Measurements from ENCODE around the gene KDM6A.
"Not testable (repeated sequence)": the region's sequence is repeated elsewhere in the genome, so short reads cannot be mapped to it uniquely, and the experiment has no call there.

The KDM6A gene

GRCh38 chrX:44872821-44873414 lies at the start of gene KDM6A:
KDM6A (plus strand) TSS chrX:44873188; CDS start chrX:44873552, 364 bp downstream.
- H3K36me3 ChIP-seq (ENCODE audit: insufficient read depth, low read length), result no peaks in the 10 kb centered on the region
- peak within 1 kb of the TSS; percentile 86 for H3K9ac ChIP-seq (ENCODE audit: low read length)
- peak within 1 kb of the TSS; percentile 98 for H3K27ac ChIP-seq (ENCODE audit: low read depth, low read length)
- peaks cover 24% of the 10 kb centered on the region for H3K4me1 ChIP-seq (ENCODE audit: insufficient read depth, low read length)
- H3K27me3 ChIP-seq (ENCODE audit: control insufficient read depth in 1 of 2, insufficient read depth in 2 of 2, low read length in 2 of 2), result no peaks in the 10 kb centered on the region
- H3K4me3 ChIP-seq (ENCODE audit: low read depth in 1 of 2, low read length in 2 of 2), result peak within 1 kb of the TSS; percentile 90 to 98
- H3K9me3 ChIP-seq (ENCODE audit: low read length), result no peaks in the 10 kb centered on the region

GRCh38 chrX:44823193-44823592 lies 49.8 kb upstream of the KDM6A start:
- H3K27ac ChIP-seq (ENCODE audit: low read depth, low read length); H3K4me3 ChIP-seq (ENCODE audit: low read depth in 1 of 2, low read length in 2 of 2); H3K4me1 ChIP-seq (ENCODE audit: insufficient read depth, low read length); H3K27me3 ChIP-seq (ENCODE audit: control insufficient read depth in 1 of 2, insufficient read depth in 2 of 2, low read length in 2 of 2); H3K9ac ChIP-seq (ENCODE audit: low read length); H3K9me3 ChIP-seq (ENCODE audit: low read length); H3K36me3 ChIP-seq (ENCODE audit: insufficient read depth, low read length): not testable (repeated sequence)

GRCh38 chrX:44828008-44828605 lies 44.9 kb upstream of the KDM6A start:
- Histone ChIP-seq H3K4me1 (ENCODE audit: insufficient read depth, low read length) (no peaks in the 10 kb centered on the region), H3K36me3 (ENCODE audit: insufficient read depth, low read length) (no peaks in the 10 kb centered on the region), H3K27ac (ENCODE audit: low read depth, low read length) (no peak overlapping the region), H3K27me3 (ENCODE audit: control insufficient read depth in 1 of 2, insufficient read depth in 2 of 2, low read length in 2 of 2) (no peaks in the 10 kb centered on the region), H3K9ac (ENCODE audit: low read length) (no peak overlapping the region), H3K9me3 (ENCODE audit: low read length) (no peaks in the 10 kb centered on the region), H3K4me3 (ENCODE audit: low read depth in 1 of 2, low read length in 2 of 2) (no peak overlapping the region)

GRCh38 chrX:44829832-44830231 lies 43.2 kb upstream of the KDM6A start:
- H3K36me3 ChIP-seq (ENCODE audit: insufficient read depth, low read length), result no peaks in the 10 kb centered on the region
- no peak overlapping the region for H3K4me3 ChIP-seq (ENCODE audit: low read depth in 1 of 2, low read length in 2 of 2)
- no peak overlapping the region for H3K27ac ChIP-seq (ENCODE audit: low read depth, low read length)
- no peaks in the 10 kb centered on the region for H3K4me1 ChIP-seq (ENCODE audit: insufficient read depth, low read length)
- H3K27me3 ChIP-seq (ENCODE audit: control insufficient read depth in 1 of 2, insufficient read depth in 2 of 2, low read length in 2 of 2), result no peaks in the 10 kb centered on the region
- H3K9ac ChIP-seq (ENCODE audit: low read length), result no peak overlapping the region
- H3K9me3 ChIP-seq (ENCODE audit: low read length), result no peaks in the 10 kb centered on the region

GRCh38 chrX:44842550-44843317 lies 30.3 kb upstream of the KDM6A start:
- Histone ChIP-seq H3K4me1 (ENCODE audit: insufficient read depth, low read length) (no peaks in the 10 kb centered on the region), H3K36me3 (ENCODE audit: insufficient read depth, low read length) (no peaks in the 10 kb centered on the region), H3K27ac (ENCODE audit: low read depth, low read length) (no peak overlapping the region), H3K27me3 (ENCODE audit: control insufficient read depth in 1 of 2, insufficient read depth in 2 of 2, low read length in 2 of 2) (no peaks in the 10 kb centered on the region), H3K9ac (ENCODE audit: low read length) (no peak overlapping the region), H3K4me3 (ENCODE audit: low read depth in 1 of 2, low read length in 2 of 2) (no peak overlapping the region), H3K9me3 (ENCODE audit: low read length) (no peaks in the 10 kb centered on the region)

GRCh38 chrX:44843318-44843702 lies 29.7 kb upstream of the KDM6A start:
- H3K27me3 ChIP-seq (ENCODE audit: control insufficient read depth in 1 of 2, insufficient read depth in 2 of 2, low read length in 2 of 2), result no peaks in the 10 kb centered on the region
- no peaks in the 10 kb centered on the region for H3K9me3 ChIP-seq (ENCODE audit: low read length)
- no peak overlapping the region for H3K9ac ChIP-seq (ENCODE audit: low read length)
- no peak overlapping the region for H3K4me3 ChIP-seq (ENCODE audit: low read depth in 1 of 2, low read length in 2 of 2)
- no peaks in the 10 kb centered on the region for H3K36me3 ChIP-seq (ENCODE audit: insufficient read depth, low read length)
- H3K27ac ChIP-seq (ENCODE audit: low read depth, low read length), result no peak overlapping the region
- no peaks in the 10 kb centered on the region for H3K4me1 ChIP-seq (ENCODE audit: insufficient read depth, low read length)

GRCh38 chrX:44843753-44844152 lies 29.2 kb upstream of the KDM6A start, which contains the start of gene DUSP21:
DUSP21 (plus strand) TSS chrX:44844021; CDS start chrX:44844133, 112 bp downstream.
- no peaks in the 10 kb centered on the region for H3K4me1 ChIP-seq (ENCODE audit: insufficient read depth, low read length)
- no peaks in the 10 kb centered on the region for H3K27me3 ChIP-seq (ENCODE audit: control insufficient read depth in 1 of 2, insufficient read depth in 2 of 2, low read length in 2 of 2)
- H3K9ac ChIP-seq (ENCODE audit: low read length), result no peak within 1 kb of the TSS
- no peaks in the 10 kb centered on the region for H3K36me3 ChIP-seq (ENCODE audit: insufficient read depth, low read length)
- no peak within 1 kb of the TSS for H3K27ac ChIP-seq (ENCODE audit: low read depth, low read length)
- H3K4me3 ChIP-seq (ENCODE audit: low read depth in 1 of 2, low read length in 2 of 2), result no peak within 1 kb of the TSS
- H3K9me3 ChIP-seq (ENCODE audit: low read length), result no peaks in the 10 kb centered on the region

GRCh38 chrX:44844204-44844603 lies 28.8 kb upstream of the KDM6A start:
- H3K9me3 ChIP-seq (ENCODE audit: low read length), result no peaks in the 10 kb centered on the region
- no peak overlapping the region for H3K4me3 ChIP-seq (ENCODE audit: low read depth in 1 of 2, low read length in 2 of 2)
- H3K27ac ChIP-seq (ENCODE audit: low read depth, low read length), result no peak overlapping the region
- no peaks in the 10 kb centered on the region for H3K4me1 ChIP-seq (ENCODE audit: insufficient read depth, low read length)
- no peaks in the 10 kb centered on the region for H3K27me3 ChIP-seq (ENCODE audit: control insufficient read depth in 1 of 2, insufficient read depth in 2 of 2, low read length in 2 of 2)
- H3K9ac ChIP-seq (ENCODE audit: low read length), result no peak overlapping the region
- no peaks in the 10 kb centered on the region for H3K36me3 ChIP-seq (ENCODE audit: insufficient read depth, low read length)

- not testable (repeated sequence) for H3K36me3 ChIP-seq (ENCODE audit: insufficient read depth, low read length); H3K4me1 ChIP-seq (ENCODE audit: insufficient read depth, low read length)
Observed at GRCh38 chrX:44850891-44851290, 22.1 kb upstream of the KDM6A start.

GRCh38 chrX:44871114-44871645 lies 1.8 kb upstream of the KDM6A start:
- Histone ChIP-seq H3K27me3 (ENCODE audit: control insufficient read depth in 1 of 2, insufficient read depth in 2 of 2, low read length in 2 of 2) (no peaks in the 10 kb centered on the region), H3K9ac (ENCODE audit: low read length) (peak overlapping the region; percentile 82), H3K9me3 (ENCODE audit: low read length) (no peaks in the 10 kb centered on the region), H3K4me1 (ENCODE audit: insufficient read depth, low read length) (peaks cover 23% of the 10 kb centered on the region), H3K36me3 (ENCODE audit: insufficient read depth, low read length) (no peaks in the 10 kb centered on the region), H3K27ac (ENCODE audit: low read depth, low read length) (no peak overlapping the region), H3K4me3 (ENCODE audit: low read depth in 1 of 2, low read length in 2 of 2) (no peak overlapping the region)

More at GRCh38 chrX:44850891-44851290, 22.1 kb upstream of the KDM6A start:
- not testable (repeated sequence) for H3K27ac ChIP-seq (ENCODE audit: low read depth, low read length); H3K4me3 ChIP-seq (ENCODE audit: low read depth in 1 of 2, low read length in 2 of 2); H3K27me3 ChIP-seq (ENCODE audit: control insufficient read depth in 1 of 2, insufficient read depth in 2 of 2, low read length in 2 of 2); H3K9ac ChIP-seq (ENCODE audit: low read length); H3K9me3 ChIP-seq (ENCODE audit: low read length)

- peaks cover 24% of the 10 kb centered on the region for H3K4me1 ChIP-seq (ENCODE audit: insufficient read depth, low read length)
- H3K36me3 ChIP-seq (ENCODE audit: insufficient read depth, low read length), result no peaks in the 10 kb centered on the region
- H3K27me3 ChIP-seq (ENCODE audit: control insufficient read depth in 1 of 2, insufficient read depth in 2 of 2, low read length in 2 of 2), result no peaks in the 10 kb centered on the region
- H3K27ac ChIP-seq (ENCODE audit: low read depth, low read length), result peak overlapping the region; percentile 95
- H3K9ac ChIP-seq (ENCODE audit: low read length), result peak overlapping the region; percentile 82
- peak overlapping the region; percentile 88 to 98 for H3K4me3 ChIP-seq (ENCODE audit: low read depth in 1 of 2, low read length in 2 of 2)
- H3K9me3 ChIP-seq (ENCODE audit: low read length), result no peaks in the 10 kb centered on the region
Observed at GRCh38 chrX:44871931-44872820, 812 bp upstream of the KDM6A start.
